GM21367 (cell line): Measurements from ENCODE around the gene VPS33A.
"Not testable (repeated sequence)": the region's sequence is repeated elsewhere in the genome, so short reads cannot be mapped to it uniquely, and the experiment has no call there.

Source experiments
- ATAC-seq: cut with Tn5 transposase; IDR thresholded peaks from one replicate; pipeline ENCODE4 v1.9.1; 2021; ENCODE audit not compliant: unreplicated experiment

VPS33A gene

DNA sequence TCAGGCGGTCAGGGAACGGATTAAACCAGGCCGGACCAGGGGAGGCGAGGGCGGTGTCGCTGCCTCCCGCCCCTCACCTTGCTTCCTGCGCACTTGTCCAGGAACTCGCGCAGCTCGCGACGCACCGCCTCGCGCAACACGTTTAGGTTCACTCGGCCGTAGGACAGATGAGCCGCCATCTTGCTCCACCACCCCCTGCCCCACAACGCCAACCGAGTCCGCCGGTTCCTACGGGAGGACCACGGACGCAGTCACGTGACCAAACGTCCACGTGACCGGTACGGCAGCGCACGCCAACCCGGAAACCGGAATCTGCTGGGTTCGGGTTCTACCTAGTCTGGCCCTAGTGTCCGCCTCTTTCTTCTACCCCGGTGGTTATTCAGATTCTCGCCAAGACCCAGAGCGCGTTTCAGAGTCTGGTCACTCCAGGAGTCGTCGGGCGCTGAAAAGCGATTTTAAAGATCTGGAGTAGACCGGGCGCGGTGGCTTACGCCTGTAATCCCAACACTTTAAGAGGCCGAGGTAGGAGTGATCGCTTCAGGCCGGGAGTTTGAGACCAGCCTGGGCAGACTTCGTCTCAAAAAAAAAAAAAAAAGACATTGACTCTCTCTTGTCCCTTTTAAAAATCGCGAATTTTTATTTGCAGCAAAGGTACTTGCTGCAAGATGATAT lies at the start of gene VPS33A:
TSS of gene VPS33A (minus strand) at position 265 of the 672 bp plus-strand sequence. CDS start at position 179, 86 bp downstream.
- peak; percentile 92 for ATAC-seq

DNA sequence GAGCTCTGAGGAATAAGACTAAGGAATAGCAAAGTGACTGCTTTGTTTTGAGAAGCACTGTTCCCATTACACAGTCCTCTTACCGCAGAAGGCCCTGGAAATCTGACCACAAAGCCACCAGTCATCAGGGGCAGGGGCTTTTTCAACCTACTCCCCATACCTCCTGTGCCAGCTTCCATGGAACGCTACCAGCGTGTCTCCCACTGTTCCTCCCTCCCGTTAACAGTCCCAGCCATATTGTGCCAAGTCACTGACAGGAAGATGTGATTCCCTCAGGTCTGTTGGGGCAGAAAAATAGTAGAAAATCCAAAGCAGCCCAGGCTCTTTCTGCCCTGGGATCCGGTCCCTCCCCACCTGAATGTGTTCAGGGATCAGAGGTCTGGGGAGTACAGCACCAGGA lies 46.6 kb upstream of the VPS33A start:
- ATAC-seq: no peak

DNA sequence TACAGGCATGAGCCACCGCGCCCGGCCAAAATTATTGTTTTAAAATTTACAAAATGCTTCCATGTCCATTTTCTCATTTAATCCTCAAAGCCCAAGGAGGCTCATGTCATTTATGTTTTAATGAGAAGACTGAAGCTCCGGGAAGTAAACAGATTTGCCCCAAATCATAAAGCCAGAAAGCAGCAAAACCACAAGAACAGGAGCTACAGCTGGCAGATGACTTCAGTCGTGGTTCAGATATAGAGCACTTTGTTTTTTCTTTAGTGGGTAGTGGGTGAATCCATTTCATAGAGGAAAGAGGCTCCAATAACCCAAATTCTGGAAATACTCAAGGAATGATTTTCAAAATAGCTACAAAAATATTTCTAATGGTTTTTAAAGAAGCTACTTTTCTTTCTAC lies 45.4 kb upstream of the VPS33A start:
- ATAC-seq: no peak

DNA sequence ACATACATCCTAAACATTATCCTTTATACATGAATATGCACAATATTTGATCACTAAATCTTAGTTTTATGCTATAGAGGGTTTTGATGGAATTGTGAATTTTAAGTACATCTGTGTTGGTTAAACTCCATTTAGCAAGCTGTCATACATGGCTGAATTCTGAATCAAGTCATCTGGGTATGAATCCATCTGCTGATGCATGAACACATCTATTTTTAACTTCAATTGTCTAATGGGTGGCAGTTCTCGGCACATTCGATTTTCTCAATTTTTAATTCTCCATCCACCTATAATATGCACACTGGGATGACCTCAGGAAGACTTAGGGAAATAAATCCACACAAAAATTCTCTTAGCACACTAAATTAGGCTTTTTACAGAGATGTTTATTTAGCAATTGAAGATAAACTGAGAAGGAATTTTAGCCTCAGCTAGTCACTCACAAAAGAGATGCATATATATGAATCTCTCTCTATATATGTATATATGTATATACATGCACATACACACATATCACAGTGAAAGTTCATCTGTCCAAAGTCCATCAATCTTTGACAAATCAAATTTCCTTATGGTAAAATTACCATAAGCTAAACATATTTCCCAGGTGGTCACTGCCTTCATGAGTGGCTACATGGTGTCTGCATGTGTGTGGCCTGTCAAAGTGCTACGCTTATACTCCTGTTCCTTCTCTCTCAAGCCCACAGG lies 44.5 kb upstream of the VPS33A start:
- no peak for ATAC-seq

DNA sequence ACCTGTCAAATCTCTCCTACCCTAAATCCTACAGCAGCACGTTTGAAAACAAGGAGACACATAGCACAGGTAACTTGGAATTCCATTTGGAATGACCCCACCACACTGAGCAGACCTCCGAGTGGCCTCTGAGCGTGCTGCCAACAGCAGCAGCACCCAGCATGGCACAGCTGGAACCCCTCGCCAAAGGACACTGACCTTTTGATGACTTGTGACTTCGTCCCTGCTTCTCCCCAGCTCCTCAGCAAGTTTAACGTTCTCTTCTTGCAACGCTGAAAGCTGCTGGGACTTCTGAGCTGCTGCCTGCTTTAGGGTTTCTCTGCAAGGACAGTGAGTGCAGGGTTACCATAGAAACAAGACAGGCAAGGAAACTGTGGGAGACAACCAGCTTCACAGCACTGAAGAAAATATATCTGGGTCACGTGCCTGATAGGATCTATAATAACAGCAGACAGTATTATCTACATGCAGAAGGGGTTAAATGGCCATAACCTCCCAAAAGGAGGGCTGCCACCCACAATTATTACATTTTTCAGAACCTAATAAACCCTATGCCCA lies 43.3 kb upstream of the VPS33A start:
- ATAC-seq: no peak

DNA sequence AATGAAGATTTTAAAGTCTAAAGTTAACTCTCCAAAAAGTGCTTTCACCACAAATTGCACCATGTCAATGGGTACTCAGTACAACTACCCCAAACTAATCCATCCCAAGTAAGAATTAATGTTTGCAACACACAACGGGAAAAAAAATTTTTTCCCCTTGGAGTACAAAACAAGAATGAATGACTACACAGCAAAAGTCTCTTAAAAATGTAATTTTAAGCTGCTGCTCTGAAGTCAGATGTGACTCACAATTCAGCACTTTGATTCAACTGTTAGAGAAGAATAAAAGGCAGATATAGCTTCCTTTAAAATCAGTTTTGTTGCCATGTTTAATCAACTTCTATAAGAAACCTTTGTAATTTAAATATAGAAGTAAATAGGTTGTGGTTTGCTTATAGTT lies 42.5 kb upstream of the VPS33A start:
- ATAC-seq: no peak

DNA sequence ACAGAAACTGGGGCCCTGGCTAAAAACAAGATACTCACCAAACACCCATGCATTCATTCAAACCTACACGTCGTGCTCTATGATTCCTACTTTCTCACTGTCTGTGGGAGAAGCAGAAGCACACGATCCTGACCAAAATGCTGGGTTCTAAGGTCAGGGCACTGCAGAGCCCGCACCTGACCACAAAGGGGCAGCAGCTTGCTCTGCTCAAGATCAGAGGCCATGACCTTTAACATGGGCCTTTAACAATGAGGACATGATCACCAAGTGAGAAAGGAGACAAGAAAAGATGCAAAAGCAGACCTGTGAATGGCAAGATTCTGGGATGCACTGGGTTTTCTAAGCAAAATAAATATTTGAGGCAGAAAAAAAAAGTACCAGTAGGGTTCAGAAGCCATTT lies 40.1 kb upstream of the VPS33A start:
- no peak for ATAC-seq

DNA sequence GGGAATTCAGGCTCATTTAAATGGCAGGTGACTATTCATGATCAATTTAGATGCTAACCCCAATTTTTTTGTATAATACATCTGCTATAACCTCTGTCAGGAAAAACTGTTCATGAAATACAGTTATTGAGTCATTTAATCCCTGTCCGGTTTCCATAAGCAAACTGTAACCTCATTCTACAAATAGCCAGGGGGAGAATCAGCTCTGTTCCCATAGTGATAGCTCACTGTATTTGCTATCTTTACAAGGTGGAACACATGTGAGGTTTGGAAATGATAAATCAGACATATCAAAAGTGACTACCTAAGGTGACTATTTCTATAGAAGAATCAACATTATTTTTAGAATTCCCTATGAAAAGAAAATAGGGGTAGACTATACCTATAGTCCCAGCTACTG lies 38.6 kb upstream of the VPS33A start:
- no peak for ATAC-seq

DNA sequence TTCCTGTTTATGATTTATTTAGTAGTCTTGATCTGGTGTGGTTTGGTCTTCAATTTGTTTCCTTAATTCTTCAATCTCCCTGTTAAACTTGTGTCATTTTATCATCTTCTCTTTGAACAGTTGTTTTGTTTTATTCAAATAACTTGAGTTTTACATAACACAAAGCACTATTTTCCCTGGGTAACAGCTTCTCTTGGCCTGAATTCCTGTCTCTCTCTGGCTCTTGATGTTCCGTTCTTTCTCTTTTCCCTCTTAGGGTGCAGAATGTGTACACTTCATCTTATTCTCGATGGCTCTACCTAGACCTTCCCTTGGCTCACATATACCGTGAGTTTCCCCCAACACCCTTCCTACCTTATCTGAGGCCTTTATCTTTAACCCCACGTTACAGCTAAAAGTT lies 36.8 kb upstream of the VPS33A start:
- ATAC-seq: no peak

DNA sequence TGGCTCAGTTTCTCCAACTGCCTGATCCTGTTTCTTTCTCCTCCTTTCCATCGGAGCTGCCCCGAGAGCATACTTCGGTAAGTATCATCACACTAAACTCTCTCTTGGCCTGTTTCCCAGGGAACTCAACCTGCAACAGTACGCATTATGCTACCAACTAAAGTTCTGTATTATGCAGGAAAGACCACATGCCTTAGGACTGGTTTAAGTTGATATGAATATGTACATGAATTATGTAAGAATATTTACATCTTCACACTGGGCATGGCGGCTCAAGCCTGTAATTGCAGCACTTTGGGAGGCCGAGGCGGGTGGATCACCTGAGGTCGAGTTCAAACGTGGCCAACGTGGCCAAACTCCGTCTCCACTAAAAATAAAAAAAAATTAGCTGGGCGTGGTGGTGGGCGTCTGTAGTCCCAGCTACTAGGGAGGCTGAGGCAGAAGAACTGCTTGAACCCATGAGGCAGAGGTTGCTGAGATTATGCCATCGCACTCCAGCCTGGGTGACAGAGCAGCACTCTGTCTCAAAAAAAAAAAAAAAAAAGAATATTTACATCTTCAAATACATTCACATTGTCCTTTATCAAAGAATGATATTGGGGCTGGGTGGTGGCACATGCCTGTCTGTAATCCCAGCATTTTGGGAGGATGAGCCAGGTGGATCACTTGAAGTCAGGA lies 31.9 kb upstream of the VPS33A start:
- ATAC-seq: no peak

DNA sequence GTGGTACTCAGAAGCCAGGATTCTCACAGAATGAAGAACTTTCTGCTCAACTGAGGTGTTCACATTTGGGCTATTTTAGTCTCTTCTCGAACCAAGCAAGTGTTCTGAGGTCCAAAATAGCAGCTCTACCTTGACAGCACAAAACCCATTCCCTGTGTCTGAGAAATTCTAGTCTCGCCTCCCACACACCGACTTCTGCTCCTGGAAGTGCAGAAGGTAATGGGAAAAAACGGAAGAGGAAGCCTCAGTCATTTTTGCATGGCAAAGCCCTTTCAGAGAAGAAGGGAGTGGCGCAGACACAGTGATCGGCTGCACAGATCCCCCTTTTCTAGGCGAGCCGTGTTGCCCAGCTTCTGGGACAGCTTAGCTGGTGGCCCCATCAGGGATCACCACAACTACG lies 31.2 kb upstream of the VPS33A start:
- no peak for ATAC-seq

DNA sequence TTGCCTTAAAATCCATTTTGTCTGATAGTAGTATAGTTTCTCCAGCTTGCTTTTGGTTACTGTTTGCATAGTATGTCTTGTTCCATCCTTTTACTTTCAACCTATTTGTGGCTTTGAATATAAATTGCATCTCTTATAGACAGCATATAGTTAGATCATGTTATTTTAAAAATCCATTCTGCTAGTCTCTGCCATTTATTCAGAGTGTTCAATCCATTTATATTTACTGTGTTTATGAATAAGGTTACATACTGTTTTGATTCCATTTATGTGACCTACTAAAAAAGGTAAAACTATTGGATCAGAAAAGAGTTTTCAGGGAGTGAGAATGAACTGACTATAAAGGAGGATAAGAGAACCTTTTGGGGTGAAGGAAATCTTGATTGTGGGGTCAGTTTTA lies 29.6 kb upstream of the VPS33A start:
- ATAC-seq: no peak

DNA sequence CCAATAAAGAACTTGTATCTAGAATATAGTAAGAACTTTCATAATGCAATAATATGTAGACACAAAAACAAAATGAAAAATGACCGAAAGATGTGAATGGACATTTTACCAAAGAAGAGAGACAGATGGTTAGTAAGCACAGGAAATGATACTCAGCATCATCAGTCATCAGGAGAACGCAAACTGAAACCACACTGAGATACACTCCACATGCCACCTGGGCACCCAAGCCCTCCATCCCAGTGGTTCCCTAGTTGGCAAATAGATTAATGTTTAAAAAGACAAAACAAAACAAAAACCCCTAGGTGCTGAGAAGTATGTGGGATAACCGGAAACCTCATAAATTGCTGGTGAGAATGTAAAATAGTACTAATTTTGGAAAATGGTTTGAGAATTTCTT lies 26.8 kb upstream of the VPS33A start:
- ATAC-seq: no peak

DNA sequence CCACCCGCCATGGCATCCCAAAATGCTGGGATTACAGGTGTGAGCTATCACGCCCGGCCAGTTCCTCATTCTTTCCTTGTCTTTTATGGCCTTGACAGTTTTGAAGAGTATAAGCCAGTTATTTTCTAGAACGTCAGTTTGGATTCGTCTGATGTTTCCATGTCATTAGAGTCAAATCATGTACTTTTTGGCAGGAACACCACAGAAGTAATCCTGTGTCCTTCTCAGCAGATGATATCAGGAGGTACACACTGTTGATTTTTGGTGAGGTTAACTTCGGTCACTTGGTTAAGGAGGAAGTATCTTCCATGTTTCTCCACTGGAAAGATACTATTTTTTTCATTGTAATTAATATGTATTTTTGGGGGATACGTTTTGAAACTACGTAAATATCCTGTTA lies 25.1 kb upstream of the VPS33A start:
- no peak for ATAC-seq

DNA sequence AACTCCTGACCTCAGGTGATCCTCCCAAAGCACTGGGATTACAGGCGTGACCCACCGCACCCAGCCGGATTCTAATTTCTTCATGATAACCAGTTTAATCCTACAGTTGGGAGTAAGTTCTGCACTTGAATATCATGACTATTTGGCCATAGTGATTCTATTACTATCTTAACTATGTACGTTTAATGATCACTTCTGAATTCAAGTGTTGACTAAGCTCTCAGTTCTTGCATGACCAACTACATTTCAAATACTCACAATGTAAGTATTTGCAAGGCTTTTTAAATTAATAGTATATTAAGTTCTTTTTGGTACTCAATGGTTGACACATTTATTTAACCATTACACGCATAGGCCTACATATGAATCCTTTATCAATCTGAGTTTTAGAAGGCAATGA lies 17.4 kb upstream of the VPS33A start:
- no peak for ATAC-seq

DNA sequence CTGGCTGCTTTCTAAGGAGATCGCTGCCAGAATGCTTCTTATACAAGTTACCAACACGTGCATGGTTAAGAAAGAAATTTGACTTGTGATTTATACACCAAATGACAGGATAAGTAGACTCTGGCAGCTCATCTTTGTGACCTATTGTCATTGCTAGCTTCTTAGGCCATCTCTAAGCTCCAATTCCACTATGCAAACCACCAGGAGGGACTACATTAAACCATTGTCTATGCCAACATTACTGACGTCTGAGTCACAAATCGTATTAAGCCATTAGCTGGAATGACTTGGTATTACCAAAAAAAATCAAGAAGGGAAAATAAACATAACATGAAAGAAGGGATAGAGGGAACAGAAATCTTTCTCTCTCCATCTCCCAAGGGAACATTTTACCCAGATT lies 15.8 kb upstream of the VPS33A start:
- ATAC-seq: no peak

DNA sequence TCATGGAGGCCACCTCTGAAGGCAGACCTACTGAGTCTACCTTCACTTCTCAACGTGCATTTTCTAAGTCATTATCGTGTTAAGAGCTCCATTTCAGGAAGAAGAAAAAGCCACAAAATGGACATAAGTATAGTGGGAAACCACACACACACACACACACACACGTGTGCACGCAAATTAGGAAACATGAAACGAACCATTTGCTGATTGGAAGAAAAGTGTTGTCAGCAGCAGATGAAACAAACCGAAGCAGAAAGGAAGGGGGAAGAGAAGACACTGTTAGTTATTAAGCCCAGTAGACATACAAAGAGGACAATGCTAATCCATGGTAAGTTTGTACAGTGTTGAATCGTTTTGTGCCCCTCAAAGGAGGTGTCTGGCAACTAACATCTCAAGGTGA lies 9.9 kb upstream of the VPS33A start:
- ATAC-seq: no peak

DNA sequence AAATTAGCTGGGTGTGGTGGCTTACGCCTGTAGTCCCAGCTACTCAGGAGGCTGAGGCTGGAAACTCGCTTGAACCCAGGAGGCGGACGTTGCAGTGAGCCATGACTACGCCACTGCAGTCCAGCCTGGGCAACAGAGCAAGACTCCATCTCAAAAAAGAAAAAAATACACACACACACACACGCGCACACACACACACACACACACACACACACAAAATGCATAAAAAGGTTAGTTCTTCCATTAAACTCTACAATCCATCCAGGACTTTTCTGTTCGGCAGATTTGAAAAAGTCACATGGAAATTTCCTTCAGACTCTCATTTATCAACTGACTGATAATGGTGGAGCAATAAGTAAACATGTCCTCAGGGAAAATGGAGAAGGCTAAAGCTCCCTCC lies 9.2 kb upstream of the VPS33A start:
- no peak for ATAC-seq

DNA sequence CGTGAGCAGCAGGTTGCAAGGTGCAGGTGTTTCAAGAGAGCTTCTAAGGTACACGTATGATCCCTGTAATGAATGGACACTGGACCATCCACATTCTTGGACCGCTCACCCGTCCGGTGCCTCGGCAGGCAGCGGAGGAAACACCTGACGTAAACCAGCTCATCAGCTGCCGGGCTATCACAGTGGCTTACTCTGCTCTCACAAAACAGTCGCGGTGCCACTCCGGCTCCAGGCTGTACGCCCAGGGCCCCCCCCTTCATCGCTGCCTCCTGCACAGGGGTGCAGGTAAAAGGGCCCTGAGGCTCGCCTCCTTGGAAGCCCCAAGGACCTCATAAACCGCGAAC lies 436 bp downstream of the VPS33A start:
- peak; percentile 19 for ATAC-seq

DNA sequence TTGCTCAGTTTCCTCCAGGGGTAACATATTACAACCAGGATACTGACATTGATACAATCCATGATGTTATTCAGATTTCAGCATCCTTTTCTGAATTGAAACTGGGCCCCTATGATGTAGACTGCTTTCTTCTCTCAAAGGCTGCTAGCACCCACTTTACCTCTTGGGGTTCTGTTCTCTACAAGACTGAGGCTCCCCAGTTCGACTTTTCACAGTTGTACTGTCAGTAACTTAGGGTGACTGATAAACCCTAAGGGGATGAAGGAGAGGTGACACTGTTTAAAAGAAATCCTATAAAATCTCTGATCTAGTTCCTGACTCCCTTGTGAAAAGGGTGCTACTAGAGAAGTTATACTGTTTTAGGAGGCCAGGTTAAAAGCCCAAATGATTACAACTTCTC lies 818 bp downstream of the VPS33A start:
- ATAC-seq: no peak

DNA sequence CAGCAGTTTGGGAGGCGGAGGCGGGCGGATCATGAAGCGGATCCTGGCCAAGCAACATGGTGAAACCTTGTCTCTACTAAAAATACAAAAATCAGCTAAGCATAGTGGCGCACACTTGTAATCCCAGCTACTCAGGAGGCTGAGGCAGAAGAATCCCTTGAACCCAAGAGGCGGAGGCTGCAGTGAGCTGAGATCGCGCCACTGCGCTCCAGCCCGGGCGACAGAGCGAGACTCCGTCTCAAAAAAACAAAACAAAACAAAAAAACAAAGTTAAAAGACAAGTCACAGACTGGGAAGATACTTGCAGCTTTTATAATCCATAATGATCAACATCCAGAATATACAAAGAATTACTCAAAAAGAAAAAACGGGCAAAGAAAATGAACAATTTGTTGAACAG lies 5.6 kb downstream of the VPS33A start:
- ATAC-seq: not testable (repeated sequence)

DNA sequence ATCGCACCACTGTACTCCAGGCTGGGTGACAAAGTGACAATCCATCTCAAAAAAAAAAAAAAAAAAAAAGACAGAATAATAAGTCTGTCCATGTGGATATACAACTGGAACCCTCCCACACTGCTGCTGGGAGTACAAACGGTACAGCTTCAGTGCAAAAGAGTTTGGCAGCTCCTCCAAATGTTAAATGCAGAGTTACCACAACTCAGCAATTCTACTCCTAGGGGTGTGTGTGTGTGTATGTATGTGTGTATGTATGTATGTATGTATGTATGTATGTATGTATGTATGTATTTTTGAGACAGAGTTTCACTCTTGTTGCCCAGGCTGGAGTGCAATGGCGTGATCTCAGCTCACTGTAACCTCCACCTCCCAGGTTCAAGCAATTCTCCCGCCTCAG lies 7.4 kb downstream of the VPS33A start:
- not testable (repeated sequence) for ATAC-seq
